HG03439 (cell line): Measurements from ENCODE around the gene SCG2.

Experiments
- ATAC-seq: cut with Tn5 transposase; IDR thresholded peaks from one replicate; pipeline ENCODE4 v1.9.1; 2021; ENCODE audit warnings: mild to moderate bottlenecking, moderate library complexity; ENCODE audit not compliant: unreplicated experiment

SCG2 gene

DNA sequence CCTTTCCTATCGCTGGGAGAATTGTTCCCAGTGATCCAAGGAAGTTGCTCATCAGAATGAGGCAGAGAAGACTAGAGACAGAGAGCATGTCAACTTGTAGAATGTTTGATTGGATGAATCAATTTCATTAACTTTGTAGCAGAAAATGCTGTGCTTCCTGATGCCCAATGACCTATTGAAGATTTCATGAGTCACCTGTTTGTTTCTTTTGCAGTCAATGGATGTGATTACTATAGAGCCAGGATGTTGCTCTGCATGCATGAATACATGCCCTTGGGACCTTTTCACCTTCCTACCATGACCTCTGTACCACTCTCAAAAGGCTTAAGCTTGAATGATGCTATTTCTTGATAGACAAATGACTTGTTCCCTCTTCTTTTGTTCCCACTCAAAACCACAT lies 23.3 kb downstream of the SCG2 start:
- no peak for ATAC-seq

DNA sequence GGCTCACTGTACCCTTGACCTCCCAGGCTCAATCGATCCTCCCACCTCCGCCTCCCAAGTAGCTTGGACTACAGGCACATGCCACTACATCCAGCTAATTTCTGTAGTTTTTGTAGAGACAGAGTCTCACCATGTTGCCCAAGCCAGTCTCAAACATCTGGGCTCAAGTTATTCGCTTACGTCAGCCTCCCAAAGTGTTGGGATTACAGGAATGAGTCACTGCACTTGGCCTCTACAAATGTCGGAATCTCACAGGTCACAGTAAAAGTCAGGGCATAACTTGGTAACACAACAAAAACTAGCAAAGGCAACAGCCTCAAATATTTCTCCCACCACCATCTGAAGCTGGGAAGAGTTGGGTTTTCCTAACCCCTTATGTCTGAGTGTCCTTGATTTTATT lies 25.3 kb downstream of the SCG2 start:
- ATAC-seq, result no peak

DNA sequence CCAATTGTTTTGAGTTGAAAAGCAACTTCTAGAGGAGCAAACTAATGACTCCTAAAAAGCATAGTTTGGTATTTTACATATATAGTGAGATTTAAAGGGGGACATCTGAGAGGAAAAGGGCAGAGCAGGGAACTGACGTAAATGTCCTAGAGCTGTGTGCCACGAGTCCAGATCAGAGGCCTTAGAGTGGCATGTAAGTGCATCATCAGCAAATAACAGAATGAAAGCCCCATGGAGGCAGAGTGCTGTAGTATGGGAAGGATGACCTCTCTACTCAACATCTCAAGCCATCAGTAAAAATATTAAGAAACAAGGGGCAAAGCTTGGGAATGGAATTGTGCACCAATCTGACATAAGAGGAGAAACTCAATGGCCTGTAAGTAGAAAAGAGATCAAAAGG lies 31.4 kb downstream of the SCG2 start:
- ATAC-seq, result no peak

DNA sequence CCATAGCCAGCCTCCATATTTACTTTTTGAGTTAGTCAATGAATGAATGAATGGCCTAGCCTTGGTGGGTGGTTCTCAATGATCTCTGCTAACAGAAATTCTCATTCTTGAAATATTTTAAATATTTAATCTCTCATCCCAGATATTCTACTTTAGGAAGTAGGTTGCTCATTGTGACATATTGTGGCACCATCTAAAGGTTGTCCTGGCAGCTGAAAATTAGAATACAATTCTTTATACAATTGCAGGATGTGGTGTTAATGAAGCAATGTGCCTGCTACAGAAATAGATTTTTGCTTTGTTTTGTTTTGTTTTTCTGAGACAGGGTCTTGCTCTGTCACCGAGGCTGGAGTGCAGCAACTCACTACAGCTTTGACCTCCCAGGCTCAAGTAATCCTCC lies 35.8 kb downstream of the SCG2 start:
- no peak for ATAC-seq

DNA sequence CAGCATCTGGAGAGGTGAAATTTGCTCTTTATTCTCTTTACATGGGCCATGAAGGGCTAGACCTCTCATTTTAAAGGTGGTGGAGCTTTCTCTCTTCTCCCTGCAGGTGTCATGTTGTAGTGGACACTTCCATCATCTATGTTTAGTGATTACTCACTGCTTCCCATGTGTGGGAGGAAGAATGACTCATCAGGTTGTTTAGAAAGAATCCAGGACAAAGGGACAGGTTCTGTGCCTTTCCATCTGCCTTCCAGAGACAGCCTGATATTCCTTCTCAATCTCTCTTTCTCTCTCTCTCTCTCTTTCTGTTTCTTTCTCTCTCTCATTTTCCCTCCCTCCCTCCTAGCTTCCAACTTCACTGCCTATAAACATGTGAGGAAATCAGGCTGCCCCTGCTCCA lies 38.7 kb downstream of the SCG2 start:
- ATAC-seq, result no peak

DNA sequence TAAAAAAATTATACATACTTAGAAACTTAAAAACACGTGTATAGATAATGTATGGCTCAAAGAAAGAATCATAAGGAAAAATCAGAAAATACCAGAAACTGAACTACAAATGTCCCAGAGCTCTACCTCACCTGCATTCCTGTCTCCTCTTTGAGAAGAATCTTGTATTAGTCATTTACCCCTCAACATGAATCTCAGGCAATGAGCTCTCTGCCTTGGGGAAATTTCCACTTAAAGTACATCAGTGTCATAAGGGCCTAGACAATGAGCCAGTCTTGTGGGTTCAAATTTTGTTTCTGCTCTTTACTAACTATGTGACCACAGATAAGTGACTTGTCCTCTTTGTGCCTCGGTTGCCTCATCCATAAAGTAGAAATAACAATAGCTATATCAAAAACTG lies 40.1 kb downstream of the SCG2 start:
- ATAC-seq, result no peak

DNA sequence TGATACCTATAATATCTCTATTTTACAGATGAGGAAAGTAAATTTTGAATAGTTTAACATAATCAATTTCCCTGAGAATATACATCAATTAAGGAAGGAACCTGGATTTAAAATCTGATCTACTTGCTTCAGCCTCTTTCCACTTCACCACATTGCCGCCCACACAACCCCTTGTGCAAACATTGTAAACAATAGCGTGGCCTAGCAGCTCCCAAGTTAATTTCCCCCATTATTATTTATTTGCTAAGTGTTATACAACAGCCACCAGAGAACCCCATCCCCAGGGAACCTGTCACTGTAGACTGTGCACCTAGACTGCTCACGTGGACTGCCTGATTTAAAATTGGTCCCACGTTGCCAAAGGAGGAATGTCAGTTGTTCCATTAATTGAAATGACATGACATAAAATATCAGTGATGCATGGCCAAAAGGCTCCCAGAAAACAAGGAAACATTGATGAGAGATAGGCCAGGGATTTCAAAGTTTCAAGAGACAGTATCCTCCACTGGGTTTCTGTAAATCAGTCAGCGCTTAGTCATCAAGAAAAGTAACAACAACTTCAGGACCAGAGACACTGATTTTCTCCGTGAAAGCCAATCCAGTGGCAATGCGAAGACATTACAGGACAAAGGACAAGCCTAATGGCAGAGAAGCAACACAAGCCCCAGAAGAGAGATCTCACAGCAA lies 41.3 kb downstream of the SCG2 start:
- ATAC-seq, result no peak

DNA sequence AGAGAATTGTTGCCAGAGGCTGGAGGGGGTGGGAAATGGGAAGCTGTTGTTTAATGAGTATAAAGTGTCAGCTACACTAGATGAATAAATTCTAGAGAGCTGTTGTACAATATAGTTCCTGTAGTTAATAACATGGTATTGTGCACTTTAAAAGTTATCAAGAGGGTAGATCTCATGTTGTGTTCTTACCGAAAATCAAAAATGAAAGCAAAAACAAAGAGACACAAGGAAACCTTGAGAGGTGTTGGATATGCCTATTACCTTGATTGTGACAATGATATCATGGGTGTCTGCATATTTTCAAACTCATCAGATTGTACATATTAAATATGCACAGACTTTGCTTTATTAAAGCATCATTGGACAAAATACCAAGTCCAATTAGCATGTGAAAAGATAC lies 43.2 kb downstream of the SCG2 start:
- no peak for ATAC-seq

DNA sequence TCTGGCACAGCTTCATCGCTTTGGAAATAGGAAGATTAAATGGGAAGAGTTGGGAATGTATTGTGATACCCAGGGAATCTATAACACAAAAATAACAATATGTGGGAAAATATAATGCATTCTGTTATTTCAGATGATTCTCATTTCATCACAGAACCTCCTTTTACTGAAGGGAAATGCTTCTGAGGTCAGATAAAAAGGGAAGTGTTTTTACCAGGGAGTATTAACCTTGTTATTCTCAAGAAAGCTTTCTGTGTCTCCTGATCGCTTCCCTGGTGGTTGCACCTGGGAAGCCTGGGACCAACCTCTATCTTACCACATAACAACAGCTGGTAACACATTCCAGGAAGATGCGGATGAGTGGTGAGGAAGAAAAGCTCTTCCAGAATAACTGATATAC lies 47.2 kb downstream of the SCG2 start:
- ATAC-seq, result no peak

DNA sequence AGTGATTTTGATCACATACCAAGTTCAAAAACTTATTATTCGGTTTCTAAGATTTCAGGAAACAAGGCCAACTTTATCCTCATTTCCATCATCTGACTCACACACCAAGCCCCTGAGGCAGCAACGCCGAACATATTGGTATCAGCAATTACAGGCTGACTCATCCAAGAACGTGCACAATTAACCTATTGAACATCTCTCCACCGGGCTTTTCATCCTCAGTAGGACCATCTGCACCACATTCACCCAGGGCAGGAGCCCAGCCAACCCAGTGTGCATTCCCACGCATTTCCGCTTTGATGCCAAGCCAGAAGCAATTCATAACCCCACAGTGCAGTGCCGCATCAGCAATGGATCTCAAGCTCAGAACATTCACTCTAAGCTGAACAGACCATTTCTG lies 52.9 kb downstream of the SCG2 start:
- ATAC-seq, result no peak

DNA sequence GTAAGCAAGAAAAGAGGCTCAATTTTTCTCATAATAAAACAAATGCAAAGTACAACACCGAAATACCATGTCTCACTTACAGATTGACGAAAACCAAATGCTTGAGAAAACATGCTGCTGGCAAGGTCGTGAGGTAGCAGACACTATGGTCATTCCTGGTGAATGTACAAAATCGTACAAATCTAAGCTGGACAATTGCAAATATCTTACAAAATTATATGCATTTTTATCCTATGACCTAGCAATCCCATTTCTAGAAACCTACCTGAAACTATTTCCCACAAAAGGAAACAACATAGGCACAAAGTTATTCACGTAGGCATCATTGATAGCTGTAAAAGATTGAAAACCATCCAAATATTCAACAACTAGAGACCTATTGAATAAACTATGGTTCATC lies 54.0 kb downstream of the SCG2 start:
- ATAC-seq, result no peak
